HG03039 (cell line): Measurements from ENCODE around the gene PKHD1.

Experiments used
- ATAC-seq: cut with Tn5 transposase; IDR thresholded peaks from one replicate; pipeline ENCODE4 v1.9.1; 2021; ENCODE audit warnings: mild to moderate bottlenecking, moderate library complexity; ENCODE audit not compliant: unreplicated experiment

Gene PKHD1

GRCh38 chr6:51719297-51719696 lies 368.1 kb downstream of the PKHD1 start:
- no peak for ATAC-seq

GRCh38 chr6:51718533-51718932 lies 368.9 kb downstream of the PKHD1 start:
- ATAC-seq, result no peak

GRCh38 chr6:51717477-51717876 lies 369.9 kb downstream of the PKHD1 start:
- no peak for ATAC-seq

GRCh38 chr6:51711876-51712275 lies 375.5 kb downstream of the PKHD1 start:
- ATAC-seq, result no peak

GRCh38 chr6:51706086-51706485 lies 381.3 kb downstream of the PKHD1 start:
- ATAC-seq, result no peak

- no peak for ATAC-seq
These were observed 382.4 kb downstream of the PKHD1 start for GRCh38 chr6:51704932-51705540.

- no peak for ATAC-seq
These were observed 384.6 kb downstream of the PKHD1 start for GRCh38 chr6:51702851-51703250.

- no peak for ATAC-seq
These were observed 402.8 kb downstream of the PKHD1 start for GRCh38 chr6:51684603-51685002.

GRCh38 chr6:51684038-51684437 lies 403.4 kb downstream of the PKHD1 start:
- no peak for ATAC-seq

GRCh38 chr6:51678905-51679620 lies 408.4 kb downstream of the PKHD1 start:
- peak; percentile 59 for ATAC-seq

- no peak for ATAC-seq
These were observed 409.1 kb downstream of the PKHD1 start for GRCh38 chr6:51678274-51678673.

- no peak for ATAC-seq
These were observed 411.5 kb downstream of the PKHD1 start for GRCh38 chr6:51675922-51676275.

- ATAC-seq, result no peak
These were observed 412.1 kb downstream of the PKHD1 start for GRCh38 chr6:51675020-51675921.

GRCh38 chr6:51663525-51663924 lies 423.9 kb downstream of the PKHD1 start:
- ATAC-seq, result no peak

GRCh38 chr6:51660767-51661166 lies 426.6 kb downstream of the PKHD1 start:
- ATAC-seq, result no peak

GRCh38 chr6:51657491-51657890 lies 429.9 kb downstream of the PKHD1 start:
- ATAC-seq, result no peak

- no peak for ATAC-seq
These were observed 431.9 kb downstream of the PKHD1 start for GRCh38 chr6:51655517-51655916.

GRCh38 chr6:51654647-51655046 lies 432.8 kb downstream of the PKHD1 start:
- no peak for ATAC-seq

- ATAC-seq, result no peak
These were observed 436.1 kb downstream of the PKHD1 start for GRCh38 chr6:51651132-51651817.

GRCh38 chr6:51648774-51649173 lies 438.6 kb downstream of the PKHD1 start:
- no peak for ATAC-seq

- no peak for ATAC-seq
These were observed 439.2 kb downstream of the PKHD1 start for GRCh38 chr6:51648236-51648635.
